NT2/D1 (cell line): ENCODE data around the gene RTN4RL2.

Experiments
- DNase-seq: peaks from one replicate; pipeline ENCODE4 v3.0.0-alpha.2; 2011; ENCODE audit warnings: low read depth, low spot score
- H3K27me3 ChIP-seq: 2 replicates; pipeline ENCODE4 v1.6.0; 2011; ENCODE audit warnings: mild to moderate bottlenecking; ENCODE audit not compliant: insufficient read length, insufficient read depth
- H3K36me3 ChIP-seq: 2 replicates; pipeline ENCODE4 v1.6.1; 2011; ENCODE audit warnings: mild to moderate bottlenecking, low read length, mixed read lengths; ENCODE audit not compliant: insufficient read depth, insufficient read length
- H3K4me1 ChIP-seq: 2 replicates; pipeline ENCODE4 v1.5.1; 2011; ENCODE audit not compliant: insufficient read depth, insufficient read length
- H3K4me3 ChIP-seq: 2 replicates; pipeline ENCODE4 v1.5.1; 2011; ENCODE audit warnings: low read depth; ENCODE audit not compliant: insufficient read length
- H3K9ac ChIP-seq: 2 replicates; pipeline ENCODE4 v1.6.0; 2011; ENCODE audit warnings: low read depth; ENCODE audit not compliant: insufficient read length
- H3K9me3 ChIP-seq: 2 replicates; pipeline ENCODE4 v1.5.1; 2011; ENCODE audit warnings: mild to moderate bottlenecking, low read length; ENCODE audit not compliant: insufficient read depth
- SUZ12 ChIP-seq: IDR thresholded peaks from 2 replicates; pipeline ENCODE4 v1.6.1; 2011; ENCODE audit not compliant: insufficient read length, insufficient read depth; ENCODE audit errors: extremely low read depth
- YY1 ChIP-seq: IDR thresholded peaks from 2 replicates; pipeline ENCODE4 v1.6.1; 2011; ENCODE audit not compliant: insufficient read length, insufficient read depth
- ZNF274 ChIP-seq: IDR thresholded peaks from 2 replicates; pipeline ENCODE4 v1.6.1; 2011; ENCODE audit warnings: mild to moderate bottlenecking, low read depth, low read length

The RTN4RL2 gene

GRCh38 chr11:57467508-57468157, 7.3 kb downstream of the RTN4RL2 start:
- Histone ChIP-seq H3K36me3 (peaks cover 2% of the 10 kb centered on the region), H3K4me1 (peaks cover 19% of the 10 kb centered on the region), H3K9me3 (no peaks in the 10 kb centered on the region), H3K9ac (no peak overlapping the region), H3K27me3 (peaks cover 4% of the 10 kb centered on the region), H3K4me3 (no peak overlapping the region)
- no peak for DNase-seq
- TF ChIP-seq SUZ12 (no peak), ZNF274 (no peak), YY1 (no peak)

GRCh38 chr11:57468276-57468675, 7.9 kb downstream of the RTN4RL2 start:
- Histone ChIP-seq H3K36me3 (peaks cover 2% of the 10 kb centered on the region), H3K4me1 (peaks cover 13% of the 10 kb centered on the region), H3K9ac (no peak overlapping the region), H3K4me3 (no peak overlapping the region), H3K27me3 (no peaks in the 10 kb centered on the region), H3K9me3 (no peaks in the 10 kb centered on the region)
- TF ChIP-seq SUZ12: no peak
- TF ChIP-seq ZNF274: no peak
- no peak for TF ChIP-seq YY1
- DNase-seq: no peak

- TF ChIP-seq ZNF274 (no peak), YY1 (no peak), SUZ12 (no peak)
- H3K9me3 ChIP-seq: no peaks in the 10 kb centered on the region
- no peak overlapping the region for H3K9ac ChIP-seq
- H3K4me1 ChIP-seq: peaks cover 12% of the 10 kb centered on the region
- no peaks in the 10 kb centered on the region for H3K27me3 ChIP-seq
- DNase-seq: no peak
- no peak overlapping the region for H3K4me3 ChIP-seq
- H3K36me3 ChIP-seq: peaks cover 2% of the 10 kb centered on the region
Observed at GRCh38 chr11:57469268-57469667, 8.9 kb downstream of the RTN4RL2 start.

GRCh38 chr11:57471496-57471895, 11.2 kb downstream of the RTN4RL2 start:
- TF ChIP-seq YY1 (no peak), ZNF274 (no peak), SUZ12 (no peak)
- Histone ChIP-seq H3K4me1 (peaks cover 9% of the 10 kb centered on the region), H3K27me3 (no peaks in the 10 kb centered on the region), H3K4me3 (no peak overlapping the region), H3K36me3 (peaks cover 2% of the 10 kb centered on the region), H3K9ac (no peak overlapping the region), H3K9me3 (no peaks in the 10 kb centered on the region)
- DNase-seq: no peak

- Histone ChIP-seq H3K9me3 (no peaks in the 10 kb centered on the region), H3K4me1 (peaks cover 17% of the 10 kb centered on the region), H3K4me3 (no peak overlapping the region), H3K9ac (no peak overlapping the region), H3K36me3 (peaks cover 2% of the 10 kb centered on the region), H3K27me3 (no peaks in the 10 kb centered on the region)
- no peak for TF ChIP-seq ZNF274
- TF ChIP-seq SUZ12: no peak
- no peak for TF ChIP-seq YY1
- no peak for DNase-seq
Observed at GRCh38 chr11:57473285-57473841, 13.0 kb downstream of the RTN4RL2 start.

- no peak overlapping the region for H3K4me3 ChIP-seq
- H3K9me3 ChIP-seq: no peaks in the 10 kb centered on the region
- H3K36me3 ChIP-seq: peaks cover 2% of the 10 kb centered on the region
- no peak overlapping the region for H3K9ac ChIP-seq
- peaks cover 18% of the 10 kb centered on the region for H3K4me1 ChIP-seq
- no peak for TF ChIP-seq SUZ12
- no peak for TF ChIP-seq ZNF274
- H3K27me3 ChIP-seq: no peaks in the 10 kb centered on the region
- no peak for DNase-seq
Observed at GRCh38 chr11:57474017-57474802, 13.9 kb downstream of the RTN4RL2 start.

GRCh38 chr11:57474803-57475115, 14.4 kb downstream of the RTN4RL2 start:
- TF ChIP-seq ZNF274 (no peak), SUZ12 (no peak), YY1 (no peak)
- Histone ChIP-seq H3K9me3 (no peaks in the 10 kb centered on the region), H3K4me1 (peaks cover 21% of the 10 kb centered on the region), H3K9ac (no peak overlapping the region), H3K36me3 (no peaks in the 10 kb centered on the region), H3K27me3 (no peaks in the 10 kb centered on the region), H3K4me3 (no peak overlapping the region)
- DNase-seq: no peak

GRCh38 chr11:57475191-57475590, 14.9 kb downstream of the RTN4RL2 start:
- Histone ChIP-seq H3K27me3 (no peaks in the 10 kb centered on the region), H3K9ac (no peak overlapping the region), H3K4me3 (no peak overlapping the region), H3K4me1 (peaks cover 21% of the 10 kb centered on the region), H3K36me3 (no peaks in the 10 kb centered on the region), H3K9me3 (no peaks in the 10 kb centered on the region)
- DNase-seq: no peak
- TF ChIP-seq YY1: no peak
